VCaP (cell line): ENCODE results near the gene DBP.
A peak's percentile ranks its signal among the peaks of the same experiment; 100 is the strongest.

Source experiments
- H3K27ac ChIP-seq: fragments of 450-650 bp; 2 replicates; pipeline ENCODE4 v1.5.1; 2017
- CTCF ChIP-seq: fragments of 450-650 bp; conservative IDR thresholded peaks from 2 replicates; pipeline ENCODE4 v1.5.1; 2017; ENCODE audit warnings: mild to moderate bottlenecking, moderate library complexity

The DBP gene

GRCh38 chr19:48628486-48629296, 8.5 kb downstream of the DBP start:
- H3K27ac ChIP-seq = no peak overlapping the region
- no peak for TF ChIP-seq CTCF

GRCh38 chr19:48627865-48628314, 9.3 kb downstream of the DBP start:
- no peak for TF ChIP-seq CTCF
- H3K27ac ChIP-seq = no peak overlapping the region

GRCh38 chr19:48627201-48627864, 9.8 kb downstream of the DBP start:
- no peak overlapping the region for H3K27ac ChIP-seq
- TF ChIP-seq CTCF = no peak

GRCh38 chr19:48625891-48626327, 11.3 kb downstream of the DBP start:
- TF ChIP-seq CTCF = no peak
- peak overlapping the region; percentile 90; the same call in 1 of the 2 replicates for H3K27ac ChIP-seq

- no peak for TF ChIP-seq CTCF
- H3K27ac ChIP-seq = peak overlapping the region; percentile 90
These were observed 12.1 kb downstream of the DBP start for GRCh38 chr19:48624791-48625723.

GRCh38 chr19:48624067-48624594, 13.0 kb downstream of the DBP start:
- TF ChIP-seq CTCF = no peak
- peak overlapping the region; percentile 90 for H3K27ac ChIP-seq
